SK-N-SH treated with all-trans-retinoic acid at 6 μM for 48 hours (cell line): ENCODE measurements around the gene TDRD9.

Experiments
- GLIS3 ChIP-seq: fragments of 250-450 bp; sonication (Bioruptor Pico); IDR thresholded peaks from 2 replicates; pipeline ENCODE4 v1.5.0; 2020; ENCODE audit warnings: mild to moderate bottlenecking, moderate library complexity
- OSR1 ChIP-seq: fragments of 250-450 bp; sonication (Bioruptor Pico); IDR thresholded peaks from 2 replicates; pipeline ENCODE4 v1.8.0; 2022; ENCODE audit warnings: moderate library complexity, mild to moderate bottlenecking, inconsistent platforms
- ZNF565 ChIP-seq: fragments of 450-650 bp; formaldehyde crosslinking; conservative IDR thresholded peaks from 2 replicates; pipeline ENCODE4 v1.5.0; 2020; ENCODE audit warnings: low read depth, mild to moderate bottlenecking, moderate library complexity

DNA sequence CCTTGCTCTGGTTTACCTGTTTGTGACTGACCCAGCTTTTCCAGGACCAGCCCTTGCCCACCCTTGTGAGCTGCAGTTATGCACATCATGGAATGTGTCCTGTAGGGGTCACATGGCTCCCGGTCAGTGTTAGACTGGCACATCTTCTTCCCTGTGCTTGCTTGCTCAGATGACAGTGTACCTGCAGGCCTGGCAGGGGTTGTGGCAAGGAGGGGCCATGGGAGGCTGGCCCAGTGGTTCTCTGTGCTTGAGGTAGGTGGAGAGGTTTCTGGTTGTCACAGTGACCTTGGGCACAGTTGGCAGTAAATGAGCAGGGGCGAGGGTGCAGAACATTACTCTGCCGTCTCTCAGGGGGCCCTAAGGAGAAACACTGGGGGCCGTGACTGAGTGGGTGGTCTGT lies 41.7 kb downstream of the TDRD9 start:
- no peak for TF ChIP-seq OSR1 (CRISPR knock-in tag)
- no peak for TF ChIP-seq GLIS3 (CRISPR knock-in tag)
- no peak for TF ChIP-seq ZNF565
